ENCODE data around the gene ATG16L2. TPM values are rescaled to one million over a fixed set of nuclear protein-coding genes. Genes with fewer than 3 reads are reported as not detected.
"Not testable (repeated sequence)": the region's sequence is repeated elsewhere in the genome, so short reads cannot be mapped to it uniquely, and the experiment has no call there.

Gene ATG16L2
- total RNA-seq, 4 donors from 2014 or later, result 8.3 to 27.9 (median 16.5) TPM

- Histone ChIP-seq H3K4me3 (no peak overlapping the region), H3K4me1 (peaks cover 0 to 22% (median 8%) of the 10 kb centered on the region in 3 donors), H3K27me3 (no peaks in the 10 kb centered on the region), H3K9me3 (no peaks in the 10 kb centered on the region), H3K36me3 (no peaks in the 10 kb centered on the region), H3K27ac (peak overlapping the region in 3 of 4 donors; percentile 21 to 42 (median 21))
- no peak for ATAC-seq
- TF ChIP-seq CTCF (IDR thresholded peaks at IDR 0.05) (no peak), EP300 (IDR thresholded peaks at IDR 0.05) (no peak), POLR2A (IDR thresholded peaks at IDR 0.05) (no peak), POLR2AphosphoS5 (IDR thresholded peaks at IDR 0.05) (no peak)
- 30 to 39% methylated on average over 3 of the region's 3 CpGs for WGBS, 2 donors (ENCODE audit: low coverage in 1 of 2)
Observed at GRCh38 chr11:72856065-72856464, 41.9 kb downstream of the ATG16L2 start.

GRCh38 chr11:72856551-72857345, 42.5 kb downstream of the ATG16L2 start:
- H3K9me3 ChIP-seq, result no peaks in the 10 kb centered on the region
- no peak for TF ChIP-seq POLR2A (IDR thresholded peaks at IDR 0.05)
- TF ChIP-seq CTCF (IDR thresholded peaks at IDR 0.05), result no peak
- no peak for TF ChIP-seq POLR2AphosphoS5 (IDR thresholded peaks at IDR 0.05)
- TF ChIP-seq EP300 (IDR thresholded peaks at IDR 0.05), result no peak
- WGBS, 2 donors (ENCODE audit: low coverage in 1 of 2), result 13 to 18% methylated on average over 3 of the region's 3 CpGs
- no peak for ATAC-seq
- H3K27ac ChIP-seq, result peak overlapping the region in 2 of 4 donors; percentile 21 to 42
- peaks cover 0 to 22% (median 8%) of the 10 kb centered on the region in 3 donors for H3K4me1 ChIP-seq
- no peak overlapping the region for H3K4me3 ChIP-seq
- no peaks in the 10 kb centered on the region for H3K36me3 ChIP-seq
- no peaks in the 10 kb centered on the region for H3K27me3 ChIP-seq

GRCh38 chr11:72858267-72858666, 44.1 kb downstream of the ATG16L2 start:
- WGBS, 2 donors (ENCODE audit: low coverage in 1 of 2), result 83 to 95% methylated on average over 2 of the region's 2 CpGs

GRCh38 chr11:72859126-72859525, 44.9 kb downstream of the ATG16L2 start:
- 74 to 78% methylated on average over 3 of the region's 3 CpGs for WGBS, 2 donors (ENCODE audit: low coverage in 1 of 2)
- H3K9me3 ChIP-seq, result no peaks in the 10 kb centered on the region
- ATAC-seq, result no peak
- TF ChIP-seq POLR2A (IDR thresholded peaks at IDR 0.05) (no peak), CTCF (IDR thresholded peaks at IDR 0.05) (no peak), POLR2AphosphoS5 (IDR thresholded peaks at IDR 0.05) (no peak), EP300 (IDR thresholded peaks at IDR 0.05) (no peak)
- H3K36me3 ChIP-seq, result no peaks in the 10 kb centered on the region
- H3K4me1 ChIP-seq, result peaks cover 4 to 28% (median 8%) of the 10 kb centered on the region in 3 donors
- H3K4me3 ChIP-seq, result no peak overlapping the region
- no peaks in the 10 kb centered on the region for H3K27me3 ChIP-seq
- no peak overlapping the region for H3K27ac ChIP-seq

More at GRCh38 chr11:72858267-72858666, 44.1 kb downstream of the ATG16L2 start:
- not testable (repeated sequence) for H3K9me3 ChIP-seq, ATAC-seq, H3K36me3 ChIP-seq, H3K27me3 ChIP-seq, H3K4me3 ChIP-seq, H3K27ac ChIP-seq
- H3K4me1 ChIP-seq, result peaks cover 0 to 22% (median 8%) of the 10 kb centered on the region in 3 donors

GRCh38 chr11:72860010-72860409, 45.8 kb downstream of the ATG16L2 start:
- H3K36me3 ChIP-seq, result no peaks in the 10 kb centered on the region
- peaks cover 11 to 37% (median 13%) of the 10 kb centered on the region in 3 donors for H3K4me1 ChIP-seq
- no peaks in the 10 kb centered on the region for H3K9me3 ChIP-seq
- no peak for TF ChIP-seq CTCF (IDR thresholded peaks at IDR 0.05)
- TF ChIP-seq POLR2A (IDR thresholded peaks at IDR 0.05), result no peak
- no peak for TF ChIP-seq EP300 (IDR thresholded peaks at IDR 0.05)
- no peak for TF ChIP-seq POLR2AphosphoS5 (IDR thresholded peaks at IDR 0.05)
- WGBS, 2 donors (ENCODE audit: low coverage in 1 of 2), result 77 to 93% methylated on average over 2 to 4 of the region's 4 CpGs
- ATAC-seq, result no peak
- no peaks in the 10 kb centered on the region for H3K27me3 ChIP-seq
- no peak overlapping the region for H3K4me3 ChIP-seq
- no peak overlapping the region for H3K27ac ChIP-seq
